DND-41 (cell line): ENCODE data around the gene CENPU.

Source experiments
- ATAC-seq: fragments of 200-7000 bp; cut with Tn5 transposase; 3 replicates; pipeline ENCODE4 v1.9.1; 2021; ENCODE audit warnings: low read depth; ENCODE audit not compliant: insufficient read depth
- DNase-seq: peaks from one replicate; pipeline ENCODE4 v3.0.0-alpha.2; 2020
- H2AFZ ChIP-seq: 2 replicates; pipeline ENCODE4 v1.6.0; 2012; ENCODE audit warnings: low read depth, low read length
- H3K27ac ChIP-seq: 2 replicates; pipeline ENCODE4 v1.5.1; 2012; ENCODE audit warnings: low read length, inconsistent platforms
- H3K27me3 ChIP-seq: fragments of 200-600 bp; sonication (generic); 2 replicates; pipeline ENCODE4 v1.6.0; 2012; ENCODE audit warnings: low read length, mild to moderate bottlenecking, inconsistent platforms; ENCODE audit not compliant: insufficient read depth, poor library complexity
- H3K36me3 ChIP-seq: 2 replicates; pipeline ENCODE4 v1.5.1; 2012; ENCODE audit warnings: low read length, inconsistent platforms; ENCODE audit not compliant: insufficient read depth
- H3K4me1 ChIP-seq: 2 replicates; pipeline ENCODE4 v1.5.1; 2012; ENCODE audit warnings: mild to moderate bottlenecking, low read length; ENCODE audit not compliant: insufficient read depth
- H3K4me2 ChIP-seq: 2 replicates; pipeline ENCODE4 v1.6.0; 2012; ENCODE audit warnings: mild to moderate bottlenecking, moderate library complexity, low read length, inconsistent platforms; ENCODE audit not compliant: insufficient read depth
- H3K4me3 ChIP-seq, 2 experiments: fragments of 200-600 bp in 1 of 2; shearing (Covaris generic) in 1 of 2; 2 replicates each; pipeline ENCODE4 v1.5.1; 2012 to 2016; ENCODE audit warnings: inconsistent platforms in 2 of 2, low read length in 2 of 2, mild to moderate bottlenecking in 2 of 2, low read depth in 1 of 2, moderate library complexity in 1 of 2
- H3K79me2 ChIP-seq: 2 replicates; pipeline ENCODE4 v1.6.0; 2012; ENCODE audit warnings: low read length, inconsistent platforms; ENCODE audit not compliant: insufficient read depth
- H3K9ac ChIP-seq: 2 replicates; pipeline ENCODE4 v1.6.0; 2012; ENCODE audit warnings: low read depth, mild to moderate bottlenecking, inconsistent platforms, low read length, moderate library complexity
- H3K9me3 ChIP-seq: 2 replicates; pipeline ENCODE4 v1.5.1; 2012; ENCODE audit warnings: low read length, moderate library complexity, mild to moderate bottlenecking, inconsistent platforms; ENCODE audit not compliant: insufficient read depth, severe bottlenecking
- H4K20me1 ChIP-seq: 2 replicates; pipeline ENCODE4 v1.6.0; 2012; ENCODE audit warnings: low read length; ENCODE audit not compliant: insufficient read depth
- CTCF ChIP-seq: IDR thresholded peaks from 2 replicates; pipeline ENCODE4 v1.5.1; 2012; ENCODE audit warnings: borderline replicate concordance, low read length, moderate library complexity, mild to moderate bottlenecking; ENCODE audit not compliant: poor library complexity, severe bottlenecking; ENCODE audit errors: extremely low read depth
- EZH2 ChIP-seq: IDR thresholded peaks from 3 replicates; pipeline ENCODE4 v1.6.1; 2012; ENCODE audit warnings: borderline replicate concordance, low read depth, mild to moderate bottlenecking, moderate library complexity, low read length, inconsistent platforms; ENCODE audit not compliant: severe bottlenecking

The CENPU gene

GRCh38 chr4:184648313-184649025 lies 85.4 kb downstream of the CENPU start:
- Histone ChIP-seq H3K27me3 (no peaks in the 10 kb centered on the region), H4K20me1 (peaks cover 38% of the 10 kb centered on the region; the same call in 1 of the 2 replicates), H3K9ac (peak overlapping the region; percentile 95), H3K79me2 (peaks cover 71% of the 10 kb centered on the region), H3K4me1 (peaks cover 47% of the 10 kb centered on the region), H2AFZ (peak overlapping the region; percentile 90), H3K4me2 (peak overlapping the region; percentile 93), H3K4me3 (peak overlapping the region; percentile 83 to 98), H3K36me3 (peaks cover 41% of the 10 kb centered on the region), H3K9me3 (no peaks in the 10 kb centered on the region), H3K27ac (peak overlapping the region; percentile 93)
- ATAC-seq (peak; percentile 57), DNase-seq (peak; percentile 83)
- TF ChIP-seq EZH2 (no peak), CTCF (no peak)

GRCh38 chr4:184648054-184648312 lies 85.9 kb downstream of the CENPU start:
- H3K27ac ChIP-seq = peak overlapping the region; percentile 93
- DNase-seq = no peak
- peak overlapping the region; percentile 95 for H3K9ac ChIP-seq
- peaks cover 72% of the 10 kb centered on the region for H3K79me2 ChIP-seq
- H3K36me3 ChIP-seq = peaks cover 38% of the 10 kb centered on the region
- peaks cover 44% of the 10 kb centered on the region for H3K4me1 ChIP-seq
- H4K20me1 ChIP-seq = peaks cover 38% of the 10 kb centered on the region; the same call in 1 of the 2 replicates
- H3K4me3 ChIP-seq = peak overlapping the region; percentile 83 to 98
- TF ChIP-seq EZH2 (no peak), CTCF (no peak)
- peak overlapping the region; percentile 90 for H2AFZ ChIP-seq
- no peaks in the 10 kb centered on the region for H3K27me3 ChIP-seq
- ATAC-seq = no peak
- H3K4me2 ChIP-seq = peak overlapping the region; percentile 93
- H3K9me3 ChIP-seq = no peaks in the 10 kb centered on the region

GRCh38 chr4:184647266-184648053 lies 86.4 kb downstream of the CENPU start:
- no peak for ATAC-seq
- peaks cover 77% of the 10 kb centered on the region for H3K79me2 ChIP-seq

More at GRCh38 chr4:184647266-184648053, 86.4 kb downstream of the CENPU start:
- peak overlapping the region; percentile 83 to 98 for H3K4me3 ChIP-seq
- no peaks in the 10 kb centered on the region for H3K27me3 ChIP-seq
- H3K27ac ChIP-seq = peak overlapping the region; percentile 93
- peak overlapping the region; percentile 95 for H3K9ac ChIP-seq
- peaks cover 42% of the 10 kb centered on the region for H3K36me3 ChIP-seq
- TF ChIP-seq EZH2 (no peak), CTCF (no peak)
- H3K4me1 ChIP-seq = peaks cover 44% of the 10 kb centered on the region
- H2AFZ ChIP-seq = peak overlapping the region; percentile 90; the same call in 1 of the 2 replicates
- no peak for DNase-seq
- peak overlapping the region; percentile 93 for H3K4me2 ChIP-seq
- peaks cover 41% of the 10 kb centered on the region for H4K20me1 ChIP-seq
- no peaks in the 10 kb centered on the region for H3K9me3 ChIP-seq
